HEK293 (cell line): ENCODE measurements around the gene PRR18.

Experiments used
- CTCF ChIA-PET: fragments of 350-600 bp; formaldehyde crosslinking; extraction: SDS; loops from one replicate; lab custom pipeline; 2021; ENCODE audit warnings: antibody characterized with exemption; lab: Yijun Ruan, JAX
- POLR2A ChIA-PET: fragments of 300-600 bp; formaldehyde crosslinking; extraction: SDS; loops from one replicate; lab custom pipeline; 2020; ENCODE audit warnings: antibody characterized with exemption, inconsistent platforms; lab: Yijun Ruan, JAX
- H3K27ac ChIP-seq: fragments of 200-500 bp; sonication (Bioruptor generic); 2 replicates; pipeline ENCODE4 v1.5.1; 2014; ENCODE audit warnings: low read depth, low read length, control low read depth, inconsistent platforms; ENCODE audit errors: extremely low read depth
- H3K36me3 ChIP-seq, 2 experiments: fragments of 200-500 bp in 1 of 2; sonication (Bioruptor generic) in 1 of 2; 1 replicate in 1 of 2; 2 replicates in 1 of 2; pipeline ENCODE4 v1.5.1; 2014 to 2017; ENCODE audit warnings: inconsistent platforms in 2 of 2, low read length in 2 of 2; ENCODE audit not compliant: control insufficient read depth in 2 of 2, insufficient read depth in 1 of 2
- H3K4me1 ChIP-seq: fragments of 200-500 bp; sonication (Bioruptor generic); 2 replicates; pipeline ENCODE4 v1.5.1; 2014; ENCODE audit warnings: mild to moderate bottlenecking, low read length, inconsistent platforms; ENCODE audit not compliant: control insufficient read depth, insufficient read depth
- H3K4me3 ChIP-seq: 2 replicates; pipeline ENCODE4 v1.5.1; 2011; ENCODE audit warnings: low read depth, mild to moderate bottlenecking, control low read depth, low read length, moderate library complexity
- H3K9me3 ChIP-seq: fragments of 200-500 bp; sonication (Bioruptor generic); 2 replicates; pipeline ENCODE4 v1.5.1; 2014; ENCODE audit warnings: low read depth, low read length, inconsistent platforms; ENCODE audit not compliant: control insufficient read depth, insufficient read depth
- GFI1B ChIP-seq: fragments of 450-650 bp; formaldehyde crosslinking; IDR thresholded peaks from 2 replicates; pipeline ENCODE4 v1.5.1; 2016; ENCODE audit warnings: missing biosample characterization, missing genetic modification characterization
- KLF1 ChIP-seq: fragments of 450-650 bp; formaldehyde crosslinking; IDR thresholded peaks from 2 replicates; pipeline ENCODE4 v1.5.1; 2016; ENCODE audit warnings: missing biosample characterization, missing genetic modification characterization
- PRDM1 ChIP-seq: fragments of 450-650 bp; formaldehyde crosslinking; IDR thresholded peaks from 2 replicates; pipeline ENCODE4; 2016; ENCODE audit warnings: missing biosample characterization, missing genetic modification characterization
- PRDM6 ChIP-seq: fragments of 450-650 bp; formaldehyde crosslinking; IDR thresholded peaks from 2 replicates; pipeline ENCODE4 v1.5.1; 2017; ENCODE audit warnings: missing biosample characterization, missing genetic modification characterization
- SCRT1 ChIP-seq: fragments of 450-650 bp; formaldehyde crosslinking; IDR thresholded peaks from 2 replicates; pipeline ENCODE4 v1.5.1; 2016; ENCODE audit warnings: missing biosample characterization, missing genetic modification characterization, borderline replicate concordance
- ZBTB17 ChIP-seq: fragments of 450-650 bp; formaldehyde crosslinking; IDR thresholded peaks from 2 replicates; pipeline ENCODE4 v1.5.1; 2016; ENCODE audit warnings: missing biosample characterization, missing genetic modification characterization
- ZBTB20 ChIP-seq: fragments of 450-650 bp; formaldehyde crosslinking; IDR thresholded peaks from 2 replicates; pipeline ENCODE4 v1.5.1; 2016; ENCODE audit warnings: missing biosample characterization, missing genetic modification characterization
- ZBTB49 ChIP-seq: fragments of 450-650 bp; formaldehyde crosslinking; IDR thresholded peaks from 2 replicates; pipeline ENCODE4 v1.5.1; 2016; ENCODE audit warnings: missing biosample characterization, missing genetic modification characterization, low read depth
- ZNF157 ChIP-seq: fragments of 450-650 bp; formaldehyde crosslinking; IDR thresholded peaks from 2 replicates; pipeline ENCODE4 v1.5.1; 2016; ENCODE audit warnings: missing biosample characterization, missing genetic modification characterization
- ZNF175 ChIP-seq: fragments of 450-650 bp; formaldehyde crosslinking; IDR thresholded peaks from 2 replicates; pipeline ENCODE4 v1.5.1; 2016; ENCODE audit warnings: missing biosample characterization, missing genetic modification characterization
- ZNF248 ChIP-seq: fragments of 450-650 bp; formaldehyde crosslinking; IDR thresholded peaks from 2 replicates; pipeline ENCODE4 v1.5.1; 2017; ENCODE audit warnings: missing biosample characterization, missing genetic modification characterization
- ZNF366 ChIP-seq: fragments of 450-650 bp; formaldehyde crosslinking; conservative IDR thresholded peaks from 2 replicates; pipeline ENCODE4 v1.5.1; 2016; ENCODE audit warnings: missing biosample characterization, missing genetic modification characterization
- ZNF398 ChIP-seq: fragments of 450-650 bp; formaldehyde crosslinking; IDR thresholded peaks from 2 replicates; pipeline ENCODE4 v1.5.1; 2017; ENCODE audit warnings: missing biosample characterization, missing genetic modification characterization
- ZNF404 ChIP-seq: fragments of 450-650 bp; formaldehyde crosslinking; IDR thresholded peaks from 2 replicates; pipeline ENCODE4 v1.5.1; 2017; ENCODE audit warnings: missing biosample characterization, missing genetic modification characterization
- ZNF449 ChIP-seq: fragments of 450-650 bp; formaldehyde crosslinking; IDR thresholded peaks from 2 replicates; pipeline ENCODE4 v1.5.1; 2017; ENCODE audit warnings: missing biosample characterization, mild to moderate bottlenecking, missing genetic modification characterization, moderate library complexity
- ZNF473 ChIP-seq: fragments of 450-650 bp; formaldehyde crosslinking; IDR thresholded peaks from 2 replicates; pipeline ENCODE4 v1.5.1; 2017; ENCODE audit warnings: missing biosample characterization, missing genetic modification characterization
- ZNF521 ChIP-seq: fragments of 450-650 bp; formaldehyde crosslinking; IDR thresholded peaks from 2 replicates; pipeline ENCODE4 v1.5.1; 2017; ENCODE audit warnings: missing biosample characterization, mild to moderate bottlenecking, missing genetic modification characterization
- ZNF600 ChIP-seq: fragments of 450-650 bp; formaldehyde crosslinking; IDR thresholded peaks from 2 replicates; pipeline ENCODE4 v1.5.1; 2016; ENCODE audit warnings: missing biosample characterization, missing genetic modification characterization
- ZNF645 ChIP-seq: fragments of 450-650 bp; formaldehyde crosslinking; IDR thresholded peaks from 2 replicates; pipeline ENCODE4; 2016; ENCODE audit warnings: missing biosample characterization, missing genetic modification characterization
- ZNF704 ChIP-seq: fragments of 450-650 bp; formaldehyde crosslinking; IDR thresholded peaks from 2 replicates; pipeline ENCODE4 v1.5.1; 2016; ENCODE audit warnings: missing biosample characterization, missing genetic modification characterization
- ZNF707 ChIP-seq: fragments of 450-650 bp; formaldehyde crosslinking; IDR thresholded peaks from 2 replicates; pipeline ENCODE4 v1.5.1; 2016; ENCODE audit warnings: missing biosample characterization, missing genetic modification characterization

Gene PRR18

GRCh38 chr6:166354143-166354542 lies 46.0 kb upstream of the PRR18 start (continued):
- no peak for TF ChIP-seq ZNF645 (tag by site-specific recombination)
- no peak for TF ChIP-seq ZNF449 (tag by site-specific recombination)
- TF ChIP-seq ZNF157 (tag by site-specific recombination): no peak

- no peaks in the 10 kb centered on the region for H3K9me3 ChIP-seq
- no peak overlapping the region for H3K4me3 ChIP-seq
- no peaks in the 10 kb centered on the region for H3K4me1 ChIP-seq
- POLR2A ChIA-PET: interaction anchor here (0.6 kb wide), 1 partner anchor 12 kb away, joined by 3 read pairs; no protein-coding TSS in a partner anchor
- no peaks in the 10 kb centered on the region for H3K36me3 ChIP-seq
- TF ChIP-seq ZNF366 (tag by site-specific recombination) (peak; percentile 94), GFI1B (no peak), SCRT1 (no peak), PRDM1 (tag by site-specific recombination) (peak; percentile 79), KLF1 (no peak)
- CTCF ChIA-PET: interaction anchor here (1.0 kb wide), 1 partner anchor 47 kb away, joined by 4 read pairs; no protein-coding TSS in a partner anchor
- H3K27ac ChIP-seq: no peak overlapping the region
Observed at GRCh38 chr6:166353507-166353906, 45.3 kb upstream of the PRR18 start.

- no peaks in the 10 kb centered on the region for H3K4me1 ChIP-seq
- ChIA-PET CTCF (interaction anchor here (1.0 to 1.2 kb wide), 2 partner anchors 29 to 48 kb away, joined by 4 to 5 read pairs; no protein-coding TSS in a partner anchor), POLR2A (no interaction called here)
- TF ChIP-seq ZNF707 (tag by site-specific recombination): no peak
- TF ChIP-seq ZNF175: no peak
- no peak for TF ChIP-seq ZNF704 (tag by site-specific recombination)
- TF ChIP-seq ZNF248 (tag by site-specific recombination): no peak
- TF ChIP-seq ZBTB20 (tag by site-specific recombination): no peak
- H3K36me3 ChIP-seq: no peaks in the 10 kb centered on the region
- no peak overlapping the region for H3K4me3 ChIP-seq
- H3K27ac ChIP-seq: no peak overlapping the region
- H3K9me3 ChIP-seq: no peaks in the 10 kb centered on the region
Observed at GRCh38 chr6:166352923-166353322, 44.7 kb upstream of the PRR18 start.

- H3K4me1 ChIP-seq: no peaks in the 10 kb centered on the region
- H3K4me3 ChIP-seq: no peak overlapping the region
- H3K27ac ChIP-seq: no peak overlapping the region
- CTCF ChIA-PET: interaction anchor here (1.2 kb wide), 1 partner anchor 30 kb away, joined by 5 read pairs; no protein-coding TSS in a partner anchor
- no peaks in the 10 kb centered on the region for H3K36me3 ChIP-seq
- POLR2A ChIA-PET: no interaction called here
- H3K9me3 ChIP-seq: no peaks in the 10 kb centered on the region
- TF ChIP-seq ZNF600 (tag by site-specific recombination): no peak
- no peak for TF ChIP-seq ZBTB49 (tag by site-specific recombination)
- TF ChIP-seq ZNF521 (tag by site-specific recombination): no peak
- no peak for TF ChIP-seq ZNF473 (tag by site-specific recombination)
- TF ChIP-seq ZNF398 (tag by site-specific recombination): no peak
- TF ChIP-seq PRDM6: peak; percentile 70
- peak; percentile 50 for TF ChIP-seq ZBTB17 (tag by site-specific recombination)
- no peak for TF ChIP-seq ZNF404
Observed at GRCh38 chr6:166351715-166352285, 43.6 kb upstream of the PRR18 start.
